ENCODE data around the gene SIRPA. TPM values are rescaled to one million over a fixed set of nuclear protein-coding genes. Genes with fewer than 3 reads are reported as not detected.
A peak's percentile ranks its signal among the peaks of the same experiment; 100 is the strongest.

Gene SIRPA
- polyA plus RNA-seq, 1 donor from 2014 or later = 8.0 TPM

DNA sequence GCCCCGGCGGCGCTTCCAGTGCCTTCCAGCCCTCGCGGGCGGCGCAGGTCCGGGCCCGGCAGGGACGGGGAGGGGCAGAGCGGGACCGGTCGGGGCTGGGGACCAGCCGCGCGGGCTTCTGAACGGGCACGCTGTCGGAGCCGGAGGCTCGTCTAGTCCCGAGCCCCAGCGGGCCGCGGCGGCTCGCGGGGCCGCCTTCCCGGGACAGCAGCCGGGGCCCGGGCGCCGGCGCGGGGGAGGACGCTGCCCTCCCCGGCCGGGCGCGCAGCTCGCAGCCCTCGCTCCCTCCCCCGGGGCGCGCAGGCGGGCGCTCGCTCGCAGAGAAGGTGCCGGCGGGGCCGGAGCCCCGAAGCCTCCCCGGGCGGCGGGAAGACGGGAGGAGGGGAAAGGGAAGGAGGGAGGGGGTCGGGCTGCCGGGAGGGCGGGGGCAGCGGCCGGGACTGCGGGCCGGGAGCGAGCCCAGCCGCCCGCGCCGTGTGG lies 696 bp upstream of the SIRPA start:
- H3K79me2 ChIP-seq (replicated peaks; ENCODE audit: insufficient read depth, low read length) = no peaks in the 10 kb centered on the region
- H3K4me2 ChIP-seq (ENCODE audit: low read length) = no peak overlapping the region
- H4K20me1 ChIP-seq (ENCODE audit: insufficient read depth) = no peaks in the 10 kb centered on the region
- no peaks in the 10 kb centered on the region for H3K9me3 ChIP-seq (ENCODE audit: low read length)
- no peak for TF ChIP-seq SMC3 (conservative IDR thresholded peaks at IDR 0.05; ENCODE audit: poor library complexity)
- TF ChIP-seq MXI1 (conservative IDR thresholded peaks at IDR 0.05; ENCODE audit: poor library complexity, severe bottlenecking) = peak; percentile 16
- no peak for TF ChIP-seq POLR2AphosphoS5 (IDR thresholded peaks at IDR 0.05)
- no peak for TF ChIP-seq REST (IDR thresholded peaks at IDR 0.05; ENCODE audit: borderline replicate concordance)
- TF ChIP-seq EZH2 (IDR thresholded peaks at IDR 0.05; ENCODE audit: borderline replicate concordance, insufficient read depth, low read length, poor library complexity, severe bottlenecking) = no peak
- TF ChIP-seq, protein P1, sequence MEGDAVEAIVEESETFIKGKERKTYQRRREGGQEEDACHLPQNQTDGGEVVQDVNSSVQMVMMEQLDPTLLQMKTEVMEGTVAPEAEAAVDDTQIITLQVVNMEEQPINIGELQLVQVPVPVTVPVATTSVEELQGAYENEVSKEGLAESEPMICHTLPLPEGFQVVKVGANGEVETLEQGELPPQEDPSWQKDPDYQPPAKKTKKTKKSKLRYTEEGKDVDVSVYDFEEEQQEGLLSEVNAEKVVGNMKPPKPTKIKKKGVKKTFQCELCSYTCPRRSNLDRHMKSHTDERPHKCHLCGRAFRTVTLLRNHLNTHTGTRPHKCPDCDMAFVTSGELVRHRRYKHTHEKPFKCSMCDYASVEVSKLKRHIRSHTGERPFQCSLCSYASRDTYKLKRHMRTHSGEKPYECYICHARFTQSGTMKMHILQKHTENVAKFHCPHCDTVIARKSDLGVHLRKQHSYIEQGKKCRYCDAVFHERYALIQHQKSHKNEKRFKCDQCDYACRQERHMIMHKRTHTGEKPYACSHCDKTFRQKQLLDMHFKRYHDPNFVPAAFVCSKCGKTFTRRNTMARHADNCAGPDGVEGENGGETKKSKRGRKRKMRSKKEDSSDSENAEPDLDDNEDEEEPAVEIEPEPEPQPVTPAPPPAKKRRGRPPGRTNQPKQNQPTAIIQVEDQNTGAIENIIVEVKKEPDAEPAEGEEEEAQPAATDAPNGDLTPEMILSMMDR (IDR thresholded peaks at IDR 0.05; ENCODE audit: poor library complexity, severe bottlenecking) = peak; percentile 13
- no peak for TF ChIP-seq EP300 (conservative IDR thresholded peaks at IDR 0.05; ENCODE audit: poor library complexity, severe bottlenecking)
- TF ChIP-seq TAF1 (IDR thresholded peaks at IDR 0.05; ENCODE audit: low read depth) = peak; percentile 33
- TF ChIP-seq RAD21 (conservative IDR thresholded peaks at IDR 0.05) = peak; percentile 29
- H3K36me3 ChIP-seq (ENCODE audit: insufficient read depth, low read length) = no peaks in the 10 kb centered on the region
- peaks cover 5% of the 10 kb centered on the region for H3K27me3 ChIP-seq (ENCODE audit: insufficient read depth, low read depth, low read length)
- H3K4me3 ChIP-seq (ENCODE audit: low read length) = peak overlapping the region; percentile 67
- no peaks in the 10 kb centered on the region for H3F3A ChIP-seq (ENCODE audit: insufficient read depth, low read length, poor library complexity, severe bottlenecking)
- no peak overlapping the region for H3K27ac ChIP-seq (ENCODE audit: low read length)
- H2AFZ ChIP-seq (ENCODE audit: low read depth, low read length) = no peak overlapping the region
- peak overlapping the region; percentile 72 for H3K9ac ChIP-seq (ENCODE audit: low read length)
- no peaks in the 10 kb centered on the region for H3K9me2 ChIP-seq (ENCODE audit: insufficient read depth, low read length)

DNA sequence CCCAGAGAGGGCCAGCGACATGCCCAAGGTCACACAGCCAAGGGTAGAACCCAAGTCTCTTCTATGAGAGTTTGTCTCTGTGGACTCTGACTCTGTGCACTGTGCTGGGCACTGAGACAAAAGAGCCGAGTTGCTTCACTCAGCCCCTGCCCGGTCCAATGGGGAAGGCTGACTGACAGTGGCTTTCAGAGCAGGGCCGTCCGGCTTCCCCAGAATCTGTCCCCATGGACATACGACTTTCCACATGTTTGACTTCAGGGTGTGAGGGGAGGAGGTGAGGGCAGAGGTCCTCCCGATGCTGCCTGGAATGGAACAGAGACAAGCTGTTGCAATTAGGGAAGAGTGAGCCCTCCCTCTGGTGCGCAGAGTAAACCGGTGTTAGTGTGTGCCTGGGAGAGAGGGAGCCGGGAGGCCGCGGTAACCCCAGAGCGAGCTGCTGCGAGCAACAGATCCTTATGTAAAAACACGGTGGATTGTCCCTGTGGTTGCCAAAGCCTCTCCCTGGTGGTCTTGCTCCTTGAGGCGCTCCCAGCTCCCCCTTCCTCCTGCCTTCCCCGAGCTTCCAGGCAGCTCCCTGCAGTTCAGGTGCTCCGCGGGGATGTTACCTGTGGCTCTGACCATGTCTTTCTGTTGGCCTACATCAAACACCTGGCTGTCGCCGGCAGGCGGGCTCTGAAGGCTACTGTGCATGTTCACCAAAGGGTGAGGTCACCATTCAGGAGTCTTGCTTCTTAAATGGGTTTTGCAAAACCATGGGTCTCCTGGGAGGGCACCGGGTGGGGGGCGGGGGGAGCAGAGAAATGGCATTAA lies 672 bp downstream of the SIRPA start:
- no peaks in the 10 kb centered on the region for H3K9me3 ChIP-seq (ENCODE audit: low read length)
- peaks cover 5% of the 10 kb centered on the region for H3K27me3 ChIP-seq (ENCODE audit: insufficient read depth, low read depth, low read length)
- H3K9ac ChIP-seq (ENCODE audit: low read length) = peak overlapping the region; percentile 72
- peak overlapping the region; percentile 26 for H3K4me2 ChIP-seq (ENCODE audit: low read length)
- H3K9me2 ChIP-seq (ENCODE audit: insufficient read depth, low read length) = no peaks in the 10 kb centered on the region
- no peaks in the 10 kb centered on the region for H3K36me3 ChIP-seq (ENCODE audit: insufficient read depth, low read length)
- no peaks in the 10 kb centered on the region for H3F3A ChIP-seq (ENCODE audit: insufficient read depth, low read length, poor library complexity, severe bottlenecking)
- no peak overlapping the region for H3K27ac ChIP-seq (ENCODE audit: low read length)
- no peaks in the 10 kb centered on the region for H3K79me2 ChIP-seq (replicated peaks; ENCODE audit: insufficient read depth, low read length)
- H4K20me1 ChIP-seq (ENCODE audit: insufficient read depth) = no peaks in the 10 kb centered on the region
- TF ChIP-seq RAD21 (conservative IDR thresholded peaks at IDR 0.05) (no peak), TAF1 (IDR thresholded peaks at IDR 0.05; ENCODE audit: low read depth) (no peak), EP300 (conservative IDR thresholded peaks at IDR 0.05; ENCODE audit: poor library complexity, severe bottlenecking) (no peak), EZH2 (IDR thresholded peaks at IDR 0.05; ENCODE audit: borderline replicate concordance, insufficient read depth, low read length, poor library complexity, severe bottlenecking) (no peak), SMC3 (conservative IDR thresholded peaks at IDR 0.05; ENCODE audit: poor library complexity) (peak; percentile 14), REST (IDR thresholded peaks at IDR 0.05; ENCODE audit: borderline replicate concordance) (no peak)
- TF ChIP-seq, protein P1 (IDR thresholded peaks at IDR 0.05; ENCODE audit: poor library complexity, severe bottlenecking) = no peak
- H3K4me3 ChIP-seq (ENCODE audit: low read length) = peak overlapping the region; percentile 67
- H2AFZ ChIP-seq (ENCODE audit: low read depth, low read length) = no peak overlapping the region

Data from neural cell (in vitro differentiated cells).